Neural cell (in vitro differentiated cells): Measurements from ENCODE around the gene DGCR8. TPM values are rescaled to one million over a fixed set of nuclear protein-coding genes. Genes with fewer than 3 reads are reported as not detected.

Experiments
- H2AFZ ChIP-seq: fragments of 200-600, 300-800 bp; sonication (generic), shearing (Covaris generic); 2 replicates; pipeline ENCODE4 v1.6.0; 2014; ENCODE audit warnings: low read depth, mild to moderate bottlenecking, antibody characterized with exemption, low read length, moderate library complexity
- H3F3A ChIP-seq: fragments of 200-600 bp; shearing (Covaris generic); 2 replicates; pipeline ENCODE4 v1.6.1; 2016; ENCODE audit warnings: mild to moderate bottlenecking, moderate library complexity, mixed read lengths, antibody characterized with exemption, low read length; ENCODE audit not compliant: insufficient read depth, poor library complexity, severe bottlenecking
- H3K27ac ChIP-seq: fragments of 200-600, 300-800 bp; sonication (generic), shearing (Covaris generic); 2 replicates; pipeline ENCODE4 v1.5.1; 2014; ENCODE audit warnings: mild to moderate bottlenecking, low read length, moderate library complexity
- H3K27me3 ChIP-seq: fragments of 300-800, 200-600 bp; sonication (generic), shearing (Covaris generic); 2 replicates; pipeline ENCODE4 v1.6.0; 2014; ENCODE audit warnings: mild to moderate bottlenecking, low read depth, low read length, moderate library complexity; ENCODE audit not compliant: insufficient read depth
- H3K36me3 ChIP-seq: fragments of 300-800, 200-600 bp; sonication (generic), shearing (Covaris generic); 2 replicates; pipeline ENCODE4 v1.5.1; 2014; ENCODE audit warnings: mild to moderate bottlenecking, antibody characterized with exemption, low read length, moderate library complexity; ENCODE audit not compliant: insufficient read depth
- H3K4me2 ChIP-seq: fragments of 300-800, 200-600 bp; sonication (generic), shearing (Covaris generic); 2 replicates; pipeline ENCODE4 v1.6.0; 2014; ENCODE audit warnings: mild to moderate bottlenecking, low read length
- H3K4me3 ChIP-seq: fragments of 300-800, 200-600 bp; sonication (generic), shearing (Covaris generic); 2 replicates; pipeline ENCODE4 v1.5.1; 2014; ENCODE audit warnings: mild to moderate bottlenecking, low read length, moderate library complexity
- H3K79me2 ChIP-seq: fragments of 200-600 bp; shearing (Covaris generic); replicated peaks from 2 replicates; pipeline ENCODE4 v1.6.0; 2014; ENCODE audit warnings: mild to moderate bottlenecking, low read length, moderate library complexity; ENCODE audit not compliant: insufficient read depth
- H3K9ac ChIP-seq: fragments of 300-800, 200-600 bp; sonication (generic), shearing (Covaris generic); 2 replicates; pipeline ENCODE4 v1.6.1; 2016; ENCODE audit warnings: mild to moderate bottlenecking, low read length, mixed read lengths
- H3K9me2 ChIP-seq: fragments of 200-600 bp; shearing (Covaris generic); 2 replicates; pipeline ENCODE4 v1.6.1; 2016; ENCODE audit warnings: mild to moderate bottlenecking, low read length, mixed read lengths; ENCODE audit not compliant: insufficient read depth
- H3K9me3 ChIP-seq: fragments of 200-600, 300-800 bp; sonication (generic), shearing (Covaris generic); 2 replicates; pipeline ENCODE4 v1.6.1; 2016; ENCODE audit warnings: mild to moderate bottlenecking, mixed run types, low read length, moderate library complexity, mixed read lengths
- H4K20me1 ChIP-seq: fragments of 200-600 bp; shearing (Covaris generic); 2 replicates; pipeline ENCODE4 v1.6.1; 2016; ENCODE audit warnings: mild to moderate bottlenecking, mixed run types; ENCODE audit not compliant: insufficient read depth
- CTCF ChIP-seq: fragments of 450-650 bp; IDR thresholded peaks from 2 replicates; pipeline ENCODE4 v1.5.1; 2014; ENCODE audit warnings: antibody characterized with exemption, mild to moderate bottlenecking, moderate library complexity; ENCODE audit not compliant: poor library complexity, severe bottlenecking
- EP300 ChIP-seq: fragments of 450-650 bp; conservative IDR thresholded peaks from 2 replicates; pipeline ENCODE4 v1.6.1; 2014; ENCODE audit warnings: antibody characterized with exemption, mild to moderate bottlenecking, moderate library complexity; ENCODE audit not compliant: poor library complexity, severe bottlenecking
- EZH2 ChIP-seq: fragments of 200-600, 300-800 bp; shearing (Covaris generic), sonication (generic); IDR thresholded peaks from 2 replicates; pipeline ENCODE4 v1.6.1; 2014; ENCODE audit warnings: antibody characterized with exemption, low read length, borderline replicate concordance, mild to moderate bottlenecking; ENCODE audit not compliant: insufficient read depth, poor library complexity, severe bottlenecking
- MXI1 ChIP-seq: fragments of 450-650 bp; conservative IDR thresholded peaks from 2 replicates; pipeline ENCODE4 v1.6.1; 2014; ENCODE audit warnings: antibody characterized with exemption, mild to moderate bottlenecking; ENCODE audit not compliant: poor library complexity, severe bottlenecking
- POLR2AphosphoS5 ChIP-seq: IDR thresholded peaks from 2 replicates; pipeline ENCODE4 v1.6.1; 2012
- RAD21 ChIP-seq: fragments of 450-650 bp; conservative IDR thresholded peaks from 2 replicates; pipeline ENCODE4 v1.6.1; 2014; ENCODE audit warnings: antibody characterized with exemption, mild to moderate bottlenecking, moderate library complexity
- SMC3 ChIP-seq: fragments of 450-650 bp; conservative IDR thresholded peaks from 2 replicates; pipeline ENCODE4 v1.6.1; 2014; ENCODE audit warnings: antibody characterized with exemption, mild to moderate bottlenecking, moderate library complexity; ENCODE audit not compliant: poor library complexity
- TAF1 ChIP-seq: IDR thresholded peaks from 2 replicates; pipeline ENCODE4 v1.6.1; 2012; ENCODE audit warnings: low read depth
- polyA plus RNA-seq: library from polyadenylated mRNA; depleted of rRNA; stranded (reverse); fragments of >200 nt; gene quantifications from 2 replicates; pipeline ENCODE4 v1.2.3, GENCODE V29; 2014
- TF ChIP-seq, protein P1 (sequence below): IDR thresholded peaks from 2 replicates; pipeline ENCODE4 v1.6.1; 2012; ENCODE audit warnings: borderline replicate concordance

DGCR8 gene
- polyA plus RNA-seq, 1 donor from 2014 or later: 48.9 TPM

GRCh38 chr22:20032407-20032991 is 47.5 kb upstream of the DGCR8 start:
- Histone ChIP-seq H3K9ac (no peak overlapping the region), H3F3A (no peaks in the 10 kb centered on the region), H4K20me1 (no peaks in the 10 kb centered on the region), H3K27me3 (no peaks in the 10 kb centered on the region), H3K4me3 (no peak overlapping the region), H3K27ac (no peak overlapping the region), H3K4me2 (no peak overlapping the region), H3K79me2 (no peaks in the 10 kb centered on the region), H3K36me3 (no peaks in the 10 kb centered on the region), H3K9me2 (no peaks in the 10 kb centered on the region), H3K9me3 (no peaks in the 10 kb centered on the region), H2AFZ (no peak overlapping the region)
- TF ChIP-seq RAD21 (no peak), TAF1 (no peak), SMC3 (no peak), MXI1 (no peak), POLR2AphosphoS5 (no peak), CTCF (no peak), EZH2 (no peak), EP300 (no peak)
- TF ChIP-seq, protein P1, sequence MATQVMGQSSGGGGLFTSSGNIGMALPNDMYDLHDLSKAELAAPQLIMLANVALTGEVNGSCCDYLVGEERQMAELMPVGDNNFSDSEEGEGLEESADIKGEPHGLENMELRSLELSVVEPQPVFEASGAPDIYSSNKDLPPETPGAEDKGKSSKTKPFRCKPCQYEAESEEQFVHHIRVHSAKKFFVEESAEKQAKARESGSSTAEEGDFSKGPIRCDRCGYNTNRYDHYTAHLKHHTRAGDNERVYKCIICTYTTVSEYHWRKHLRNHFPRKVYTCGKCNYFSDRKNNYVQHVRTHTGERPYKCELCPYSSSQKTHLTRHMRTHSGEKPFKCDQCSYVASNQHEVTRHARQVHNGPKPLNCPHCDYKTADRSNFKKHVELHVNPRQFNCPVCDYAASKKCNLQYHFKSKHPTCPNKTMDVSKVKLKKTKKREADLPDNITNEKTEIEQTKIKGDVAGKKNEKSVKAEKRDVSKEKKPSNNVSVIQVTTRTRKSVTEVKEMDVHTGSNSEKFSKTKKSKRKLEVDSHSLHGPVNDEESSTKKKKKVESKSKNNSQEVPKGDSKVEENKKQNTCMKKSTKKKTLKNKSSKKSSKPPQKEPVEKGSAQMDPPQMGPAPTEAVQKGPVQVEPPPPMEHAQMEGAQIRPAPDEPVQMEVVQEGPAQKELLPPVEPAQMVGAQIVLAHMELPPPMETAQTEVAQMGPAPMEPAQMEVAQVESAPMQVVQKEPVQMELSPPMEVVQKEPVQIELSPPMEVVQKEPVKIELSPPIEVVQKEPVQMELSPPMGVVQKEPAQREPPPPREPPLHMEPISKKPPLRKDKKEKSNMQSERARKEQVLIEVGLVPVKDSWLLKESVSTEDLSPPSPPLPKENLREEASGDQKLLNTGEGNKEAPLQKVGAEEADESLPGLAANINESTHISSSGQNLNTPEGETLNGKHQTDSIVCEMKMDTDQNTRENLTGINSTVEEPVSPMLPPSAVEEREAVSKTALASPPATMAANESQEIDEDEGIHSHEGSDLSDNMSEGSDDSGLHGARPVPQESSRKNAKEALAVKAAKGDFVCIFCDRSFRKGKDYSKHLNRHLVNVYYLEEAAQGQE: no peak

- H3K4me3 ChIP-seq: no peak overlapping the region
- H3K9ac ChIP-seq: no peak overlapping the region
- H3F3A ChIP-seq: no peaks in the 10 kb centered on the region
- H3K9me2 ChIP-seq: no peaks in the 10 kb centered on the region
- H4K20me1 ChIP-seq: no peaks in the 10 kb centered on the region
- H3K36me3 ChIP-seq: no peaks in the 10 kb centered on the region
- no peak overlapping the region for H2AFZ ChIP-seq
- no peak overlapping the region for H3K4me2 ChIP-seq
- TF ChIP-seq MXI1 (no peak), EP300 (no peak), CTCF (no peak), POLR2AphosphoS5 (no peak), RAD21 (no peak), TAF1 (no peak), EZH2 (no peak), SMC3 (no peak)
- TF ChIP-seq, protein P1: no peak
- H3K79me2 ChIP-seq: no peaks in the 10 kb centered on the region
- H3K27me3 ChIP-seq: no peaks in the 10 kb centered on the region
- H3K27ac ChIP-seq: no peak overlapping the region
- no peaks in the 10 kb centered on the region for H3K9me3 ChIP-seq
These were observed 46.9 kb upstream of the DGCR8 start for GRCh38 chr22:20033045-20033706.
